HepG2 (cell line): ENCODE results near the gene CLIC1. TPM values are rescaled to one million over a fixed set of nuclear protein-coding genes. Genes with fewer than 3 reads are reported as not detected.
A peak's percentile ranks its signal among the peaks of the same experiment; 100 is the strongest.

Source experiments
- AGO2 ChIP-seq: fragments of 200-400 bp; formaldehyde crosslinking; optimal IDR thresholded peaks from 2 replicates; pipeline ENCODE3; 2017; ENCODE audit warnings: mild to moderate bottlenecking, low read depth, low read length, moderate library complexity
- MIER2 ChIP-seq: IDR thresholded peaks from 2 replicates; pipeline ENCODE4 v1.6.1; 2016; ENCODE audit warnings: missing biosample characterization, missing genetic modification reagents
- ZBTB7B ChIP-seq: sonication (generic); formaldehyde crosslinking; IDR thresholded peaks from 2 replicates; pipeline ENCODE4 v1.4.0; 2020; ENCODE audit warnings: missing genetic modification reagents
- ZNF230 ChIP-seq: sonication (generic); formaldehyde crosslinking; IDR thresholded peaks from 2 replicates; pipeline ENCODE4 v1.4.0; 2020; ENCODE audit warnings: mild to moderate bottlenecking, missing genetic modification reagents
- ZNF382 ChIP-seq: sonication (generic); formaldehyde crosslinking; IDR thresholded peaks from 2 replicates; pipeline ENCODE4 v1.5.0; 2020; ENCODE audit warnings: missing genetic modification reagents, mild to moderate bottlenecking, borderline replicate concordance
- ZNF44 ChIP-seq: sonication (generic); formaldehyde crosslinking; IDR thresholded peaks from 2 replicates; pipeline ENCODE4 v1.5.1; 2020; ENCODE audit warnings: mild to moderate bottlenecking, missing genetic modification reagents
- ZNF546 ChIP-seq: sonication (generic); formaldehyde crosslinking; conservative IDR thresholded peaks from 2 replicates; pipeline ENCODE4 v1.8.1; 2023; ENCODE audit warnings: mild to moderate bottlenecking, missing genetic modification reagents
- ZSCAN21 ChIP-seq: sonication (generic); formaldehyde crosslinking; IDR thresholded peaks from 2 replicates; pipeline ENCODE4 v1.8.0; 2022; ENCODE audit warnings: mild to moderate bottlenecking, missing genetic modification reagents, moderate library complexity, borderline replicate concordance
- polyA plus RNA-seq, 8 experiments: library from polyadenylated mRNA; depleted of rRNA in 3 of 8; stranded (reverse) in 7 of 8; unstranded in 1 of 8; fragments of >200 nt; fragmentation: Illumina TruSeq in 4 of 8; extraction: Trizol in 4 of 8; gene quantifications; 2 replicates each; pipeline versions ENCODE4 v1.2.1 to v1.2.3, GENCODE V29; 2011 to 2016; ENCODE audit warnings: low read depth in 4 of 8, missing spikeins in 1 of 8, mixed read lengths in 1 of 8; ENCODE audit not compliant: insufficient read depth in 1 of 8
- total RNA-seq, 5 experiments: library from RNA; depleted of rRNA; stranded (reverse); fragments of >200 nt; fragmentation: Illumina TruSeq; extraction: Trizol; gene quantifications; 2 replicates each; pipeline ENCODE4 v1.2.3, GENCODE V29; 2016; ENCODE audit warnings: low read depth in 1 of 5
- TF ChIP-seq, protein P1 (sequence below): sonication (generic); formaldehyde crosslinking; IDR thresholded peaks from 2 replicates; pipeline ENCODE4 v1.5.1; 2020; ENCODE audit warnings: missing genetic modification reagents, mild to moderate bottlenecking, borderline replicate concordance
- TF ChIP-seq, protein P2 (sequence below): sonication (generic); formaldehyde crosslinking; IDR thresholded peaks from 2 replicates; pipeline ENCODE4 v1.4.0; 2020; ENCODE audit warnings: missing genetic modification reagents, borderline replicate concordance
- TF ChIP-seq, protein P3 (sequence below): sonication (generic); formaldehyde crosslinking; IDR thresholded peaks from 2 replicates; pipeline ENCODE4 v1.4.0; 2020; ENCODE audit warnings: missing genetic modification reagents
- TF ChIP-seq, protein P4 (sequence below): IDR thresholded peaks from 2 replicates; pipeline ENCODE4 v1.6.1; 2016; ENCODE audit warnings: mild to moderate bottlenecking
- TF ChIP-seq, protein P5 (sequence below): sonication (generic); formaldehyde crosslinking; IDR thresholded peaks from 2 replicates; pipeline ENCODE4 v1.5.1; 2020; ENCODE audit warnings: mild to moderate bottlenecking, missing genetic modification reagents, moderate library complexity
- TF ChIP-seq, protein P6 (sequence below): sonication (generic); formaldehyde crosslinking; IDR thresholded peaks from 2 replicates; pipeline ENCODE4 v1.8.1; 2023; ENCODE audit warnings: mild to moderate bottlenecking, missing genetic modification reagents, borderline replicate concordance

CLIC1 gene
- total and polyA plus RNA-seq, 2 of the 13 experiments (the other 11 are each of a cell fraction or from before 2014, with no cell fraction given) = 602 to 891 TPM

DNA sequence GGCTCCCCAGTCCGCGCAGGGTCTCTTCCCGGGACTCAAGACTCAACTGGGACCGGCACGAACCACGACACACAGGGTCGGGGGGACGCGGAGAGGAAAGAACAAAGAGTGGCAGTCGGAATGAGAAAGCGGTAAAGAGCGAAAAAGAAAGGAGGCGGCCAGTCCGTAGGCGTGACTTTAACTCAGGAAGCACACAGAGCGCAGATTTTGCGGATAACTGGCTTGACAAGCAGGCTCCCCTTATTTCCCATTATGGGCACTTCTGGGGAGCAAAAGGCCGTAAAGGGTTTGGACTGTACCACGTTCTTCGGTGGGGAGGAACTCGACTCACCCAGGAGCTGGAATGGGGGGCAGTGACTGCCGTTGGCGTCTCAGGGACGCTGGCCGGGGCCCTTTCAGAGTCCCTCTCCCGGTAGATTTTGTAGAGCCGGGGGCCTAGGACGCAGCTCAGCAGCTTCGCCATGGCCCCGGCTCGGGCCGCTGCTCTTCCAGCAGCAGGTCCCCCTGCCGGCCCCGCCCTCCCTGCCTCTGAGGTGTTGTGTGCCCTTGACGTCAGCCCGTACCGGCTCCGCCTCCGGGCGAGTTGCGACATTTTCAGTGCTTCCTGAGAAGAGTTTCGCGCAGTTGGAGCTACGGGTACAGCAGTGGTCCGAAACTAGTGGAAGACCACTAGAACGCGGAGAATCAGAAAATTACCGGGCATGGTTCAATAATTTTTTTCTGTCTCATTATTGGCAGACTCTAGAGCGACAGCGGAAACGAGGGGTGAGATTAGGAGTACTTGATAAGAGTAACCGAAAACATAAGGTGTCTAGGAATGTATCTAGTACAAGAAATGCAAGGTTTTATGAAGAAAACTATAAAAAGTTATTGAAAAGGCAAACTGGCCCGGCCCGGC is 33.3 kb downstream of the CLIC1 start, which contains the start of gene ABHD16A (continued):
- TF ChIP-seq AGO2 (peak; percentile 29), ZNF382 (no peak), ZNF44 (no peak), MIER2 (CRISPR knock-in tag) (peak; percentile 11; the same call in 1 of the 2 replicates), ZSCAN21 (CRISPR knock-in tag) (peak; percentile 82), ZNF230 (CRISPR knock-in tag) (peak; percentile 86; the same call in 1 of the 2 replicates), ZNF546 (CRISPR knock-in tag) (no peak), ZBTB7B (CRISPR knock-in tag) (peak; percentile 82)
- TF ChIP-seq, protein P1, sequence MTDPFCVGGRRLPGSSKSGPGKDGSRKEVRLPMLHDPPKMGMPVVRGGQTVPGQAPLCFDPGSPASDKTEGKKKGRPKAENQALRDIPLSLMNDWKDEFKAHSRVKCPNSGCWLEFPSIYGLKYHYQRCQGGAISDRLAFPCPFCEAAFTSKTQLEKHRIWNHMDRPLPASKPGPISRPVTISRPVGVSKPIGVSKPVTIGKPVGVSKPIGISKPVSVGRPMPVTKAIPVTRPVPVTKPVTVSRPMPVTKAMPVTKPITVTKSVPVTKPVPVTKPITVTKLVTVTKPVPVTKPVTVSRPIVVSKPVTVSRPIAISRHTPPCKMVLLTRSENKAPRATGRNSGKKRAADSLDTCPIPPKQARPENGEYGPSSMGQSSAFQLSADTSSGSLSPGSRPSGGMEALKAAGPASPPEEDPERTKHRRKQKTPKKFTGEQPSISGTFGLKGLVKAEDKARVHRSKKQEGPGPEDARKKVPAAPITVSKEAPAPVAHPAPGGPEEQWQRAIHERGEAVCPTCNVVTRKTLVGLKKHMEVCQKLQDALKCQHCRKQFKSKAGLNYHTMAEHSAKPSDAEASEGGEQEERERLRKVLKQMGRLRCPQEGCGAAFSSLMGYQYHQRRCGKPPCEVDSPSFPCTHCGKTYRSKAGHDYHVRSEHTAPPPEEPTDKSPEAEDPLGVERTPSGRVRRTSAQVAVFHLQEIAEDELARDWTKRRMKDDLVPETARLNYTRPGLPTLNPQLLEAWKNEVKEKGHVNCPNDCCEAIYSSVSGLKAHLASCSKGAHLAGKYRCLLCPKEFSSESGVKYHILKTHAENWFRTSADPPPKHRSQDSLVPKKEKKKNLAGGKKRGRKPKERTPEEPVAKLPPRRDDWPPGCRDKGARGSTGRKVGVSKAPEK (CRISPR knock-in tag) = no peak
- TF ChIP-seq, protein P2, sequence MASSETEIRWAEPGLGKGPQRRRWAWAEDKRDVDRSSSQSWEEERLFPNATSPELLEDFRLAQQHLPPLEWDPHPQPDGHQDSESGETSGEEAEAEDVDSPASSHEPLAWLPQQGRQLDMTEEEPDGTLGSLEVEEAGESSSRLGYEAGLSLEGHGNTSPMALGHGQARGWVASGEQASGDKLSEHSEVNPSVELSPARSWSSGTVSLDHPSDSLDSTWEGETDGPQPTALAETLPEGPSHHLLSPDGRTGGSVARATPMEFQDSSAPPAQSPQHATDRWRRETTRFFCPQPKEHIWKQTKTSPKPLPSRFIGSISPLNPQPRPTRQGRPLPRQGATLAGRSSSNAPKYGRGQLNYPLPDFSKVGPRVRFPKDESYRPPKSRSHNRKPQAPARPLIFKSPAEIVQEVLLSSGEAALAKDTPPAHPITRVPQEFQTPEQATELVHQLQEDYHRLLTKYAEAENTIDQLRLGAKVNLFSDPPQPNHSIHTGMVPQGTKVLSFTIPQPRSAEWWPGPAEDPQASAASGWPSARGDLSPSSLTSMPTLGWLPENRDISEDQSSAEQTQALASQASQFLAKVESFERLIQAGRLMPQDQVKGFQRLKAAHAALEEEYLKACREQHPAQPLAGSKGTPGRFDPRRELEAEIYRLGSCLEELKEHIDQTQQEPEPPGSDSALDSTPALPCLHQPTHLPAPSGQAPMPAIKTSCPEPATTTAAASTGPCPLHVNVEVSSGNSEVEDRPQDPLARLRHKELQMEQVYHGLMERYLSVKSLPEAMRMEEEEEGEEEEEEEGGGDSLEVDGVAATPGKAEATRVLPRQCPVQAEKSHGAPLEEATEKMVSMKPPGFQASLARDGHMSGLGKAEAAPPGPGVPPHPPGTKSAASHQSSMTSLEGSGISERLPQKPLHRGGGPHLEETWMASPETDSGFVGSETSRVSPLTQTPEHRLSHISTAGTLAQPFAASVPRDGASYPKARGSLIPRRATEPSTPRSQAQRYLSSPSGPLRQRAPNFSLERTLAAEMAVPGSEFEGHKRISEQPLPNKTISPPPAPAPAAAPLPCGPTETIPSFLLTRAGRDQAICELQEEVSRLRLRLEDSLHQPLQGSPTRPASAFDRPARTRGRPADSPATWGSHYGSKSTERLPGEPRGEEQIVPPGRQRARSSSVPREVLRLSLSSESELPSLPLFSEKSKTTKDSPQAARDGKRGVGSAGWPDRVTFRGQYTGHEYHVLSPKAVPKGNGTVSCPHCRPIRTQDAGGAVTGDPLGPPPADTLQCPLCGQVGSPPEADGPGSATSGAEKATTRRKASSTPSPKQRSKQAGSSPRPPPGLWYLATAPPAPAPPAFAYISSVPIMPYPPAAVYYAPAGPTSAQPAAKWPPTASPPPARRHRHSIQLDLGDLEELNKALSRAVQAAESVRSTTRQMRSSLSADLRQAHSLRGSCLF (CRISPR knock-in tag) = no peak
- TF ChIP-seq, protein P3, sequence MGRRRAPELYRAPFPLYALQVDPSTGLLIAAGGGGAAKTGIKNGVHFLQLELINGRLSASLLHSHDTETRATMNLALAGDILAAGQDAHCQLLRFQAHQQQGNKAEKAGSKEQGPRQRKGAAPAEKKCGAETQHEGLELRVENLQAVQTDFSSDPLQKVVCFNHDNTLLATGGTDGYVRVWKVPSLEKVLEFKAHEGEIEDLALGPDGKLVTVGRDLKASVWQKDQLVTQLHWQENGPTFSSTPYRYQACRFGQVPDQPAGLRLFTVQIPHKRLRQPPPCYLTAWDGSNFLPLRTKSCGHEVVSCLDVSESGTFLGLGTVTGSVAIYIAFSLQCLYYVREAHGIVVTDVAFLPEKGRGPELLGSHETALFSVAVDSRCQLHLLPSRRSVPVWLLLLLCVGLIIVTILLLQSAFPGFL (CRISPR knock-in tag) = no peak
- TF ChIP-seq, protein P4, sequence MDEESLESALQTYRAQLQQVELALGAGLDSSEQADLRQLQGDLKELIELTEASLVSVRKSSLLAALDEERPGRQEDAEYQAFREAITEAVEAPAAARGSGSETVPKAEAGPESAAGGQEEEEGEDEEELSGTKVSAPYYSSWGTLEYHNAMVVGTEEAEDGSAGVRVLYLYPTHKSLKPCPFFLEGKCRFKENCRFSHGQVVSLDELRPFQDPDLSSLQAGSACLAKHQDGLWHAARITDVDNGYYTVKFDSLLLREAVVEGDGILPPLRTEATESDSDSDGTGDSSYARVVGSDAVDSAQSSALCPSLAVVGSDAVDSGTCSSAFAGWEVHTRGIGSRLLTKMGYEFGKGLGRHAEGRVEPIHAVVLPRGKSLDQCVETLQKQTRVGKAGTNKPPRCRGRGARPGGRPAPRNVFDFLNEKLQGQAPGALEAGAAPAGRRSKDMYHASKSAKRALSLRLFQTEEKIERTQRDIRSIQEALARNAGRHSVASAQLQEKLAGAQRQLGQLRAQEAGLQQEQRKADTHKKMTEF (CRISPR knock-in tag) = peak; percentile 96
- TF ChIP-seq, protein P5, sequence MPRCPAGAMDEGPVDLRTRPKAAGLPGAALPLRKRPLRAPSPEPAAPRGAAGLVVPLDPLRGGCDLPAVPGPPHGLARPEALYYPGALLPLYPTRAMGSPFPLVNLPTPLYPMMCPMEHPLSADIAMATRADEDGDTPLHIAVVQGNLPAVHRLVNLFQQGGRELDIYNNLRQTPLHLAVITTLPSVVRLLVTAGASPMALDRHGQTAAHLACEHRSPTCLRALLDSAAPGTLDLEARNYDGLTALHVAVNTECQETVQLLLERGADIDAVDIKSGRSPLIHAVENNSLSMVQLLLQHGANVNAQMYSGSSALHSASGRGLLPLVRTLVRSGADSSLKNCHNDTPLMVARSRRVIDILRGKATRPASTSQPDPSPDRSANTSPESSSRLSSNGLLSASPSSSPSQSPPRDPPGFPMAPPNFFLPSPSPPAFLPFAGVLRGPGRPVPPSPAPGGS = no peak; the same call in none of the 2 replicates
- TF ChIP-seq, protein P6, sequence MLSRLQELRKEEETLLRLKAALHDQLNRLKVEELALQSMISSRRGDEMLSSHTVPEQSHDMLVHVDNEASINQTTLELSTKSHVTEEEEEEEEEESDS (CRISPR knock-in tag) = 0 out of 2 replicates have a peak, but pooled peaks have one; percentile 31
